ENCODE results near the gene AIP.
"Not testable (repeated sequence)": the region's sequence is repeated elsewhere in the genome, so short reads cannot be mapped to it uniquely, and the experiment has no call there.

AIP gene

GRCh38 chr11:67502328-67502979 is 19.6 kb downstream of the AIP start:
- DNase-seq (ENCODE audit: low read depth in 1 of 2, low spot score in 1 of 2), result no peak
- in situ Hi-C loops (cut with HindIII; ENCODE audit: low pct_unique_long_range_greater_than_20kb, low sequenced_read_pairs), result no loop called here
- TF ChIP-seq JUND (IDR thresholded peaks at IDR 0.05; ENCODE audit: low read depth), result no peak

- no peak for TF ChIP-seq JUND (IDR thresholded peaks at IDR 0.05; ENCODE audit: low read depth)
- in situ Hi-C loops (cut with HindIII; ENCODE audit: low pct_unique_long_range_greater_than_20kb, low sequenced_read_pairs), result no loop called here
- no peak for DNase-seq (ENCODE audit: low read depth in 1 of 2, low spot score in 1 of 2)
Observed at GRCh38 chr11:67503119-67504004, 20.5 kb downstream of the AIP start.

- in situ Hi-C loops (cut with HindIII; ENCODE audit: low pct_unique_long_range_greater_than_20kb, low sequenced_read_pairs), result no loop called here
- no peak for TF ChIP-seq JUND (IDR thresholded peaks at IDR 0.05; ENCODE audit: low read depth)
- no peak for DNase-seq (ENCODE audit: low read depth in 1 of 2, low spot score in 1 of 2)
Observed at GRCh38 chr11:67504005-67504949, 21.5 kb downstream of the AIP start.

- peak; percentile 62 to 76 for DNase-seq (ENCODE audit: low read depth in 1 of 2, low spot score in 1 of 2)
Observed at GRCh38 chr11:67504950-67505581, 22.2 kb downstream of the AIP start, which contains the start of gene PITPNM1. Gene PITPNM1, minus strand, starts transcription at chr11:67505363. Its CDS starts 1,183 bp downstream, at chr11:67504180.

GRCh38 chr11:67505605-67506396 is 23.0 kb downstream of the AIP start:
- TF ChIP-seq JUND (IDR thresholded peaks at IDR 0.05; ENCODE audit: low read depth), result no peak
- peak; percentile 94 to 96 for DNase-seq (ENCODE audit: low read depth in 1 of 2, low spot score in 1 of 2)
- in situ Hi-C loops (cut with HindIII; ENCODE audit: low pct_unique_long_range_greater_than_20kb, low sequenced_read_pairs), result no loop called here

More at GRCh38 chr11:67504950-67505581, 22.2 kb downstream of the AIP start, which contains the start of gene PITPNM1:
- in situ Hi-C loops (cut with HindIII; ENCODE audit: low pct_unique_long_range_greater_than_20kb, low sequenced_read_pairs), result no loop called here
- no peak for TF ChIP-seq JUND (IDR thresholded peaks at IDR 0.05; ENCODE audit: low read depth)

GRCh38 chr11:67506426-67507051 is 23.7 kb downstream of the AIP start:
- DNase-seq (ENCODE audit: low read depth in 1 of 2, low spot score in 1 of 2), result no peak
- no peak for TF ChIP-seq JUND (IDR thresholded peaks at IDR 0.05; ENCODE audit: low read depth)
- in situ Hi-C loops (cut with HindIII; ENCODE audit: low pct_unique_long_range_greater_than_20kb, low sequenced_read_pairs), result no loop called here

GRCh38 chr11:67507242-67507863 is 24.5 kb downstream of the AIP start:
- in situ Hi-C loops (cut with HindIII; ENCODE audit: low pct_unique_long_range_greater_than_20kb, low sequenced_read_pairs), result no loop called here
- DNase-seq (ENCODE audit: low read depth in 1 of 2, low spot score in 1 of 2), result peak in 1 of 2 experiments; percentile 70
- no peak for TF ChIP-seq JUND (IDR thresholded peaks at IDR 0.05; ENCODE audit: low read depth)

- peak; percentile 99 to 100 for DNase-seq (ENCODE audit: low read depth in 1 of 2, low spot score in 1 of 2)
- in situ Hi-C loops (cut with HindIII; ENCODE audit: low pct_unique_long_range_greater_than_20kb, low sequenced_read_pairs), result no loop called here
- no peak for TF ChIP-seq JUND (IDR thresholded peaks at IDR 0.05; ENCODE audit: low read depth)
Observed at GRCh38 chr11:67507864-67508485, 25.1 kb downstream of the AIP start, which contains the start of gene CDK2AP2. Gene CDK2AP2, minus strand, starts transcription at chr11:67508162. Its CDS starts 80 bp downstream, at chr11:67508082.

GRCh38 chr11:67508486-67509121 is 25.8 kb downstream of the AIP start:
- DNase-seq (ENCODE audit: low read depth in 1 of 2, low spot score in 1 of 2), result peak; percentile 97
- no peak for TF ChIP-seq JUND (IDR thresholded peaks at IDR 0.05; ENCODE audit: low read depth)
- in situ Hi-C loops (cut with HindIII; ENCODE audit: low pct_unique_long_range_greater_than_20kb, low sequenced_read_pairs), result no loop called here

- TF ChIP-seq JUND (IDR thresholded peaks at IDR 0.05; ENCODE audit: low read depth), result no peak
- in situ Hi-C loops (cut with HindIII; ENCODE audit: low pct_unique_long_range_greater_than_20kb, low sequenced_read_pairs), result no loop called here
- no peak for DNase-seq (ENCODE audit: low read depth in 1 of 2, low spot score in 1 of 2)
Observed at GRCh38 chr11:67510023-67510345, 27.2 kb downstream of the AIP start.

- DNase-seq (ENCODE audit: low read depth in 1 of 2, low spot score in 1 of 2); in situ Hi-C loops (cut with HindIII; ENCODE audit: low pct_unique_long_range_greater_than_20kb, low sequenced_read_pairs): not testable (repeated sequence)
Observed at GRCh38 chr11:67511558-67511957, 28.7 kb downstream of the AIP start.
